DMS153 (cell line): ENCODE data around the gene PLEKHN1.
"Not testable (repeated sequence)": the region's sequence is repeated elsewhere in the genome, so short reads cannot be mapped to it uniquely, and the experiment has no call there.

Experiments used
- DNase-seq: peaks from one replicate; lab custom pipeline; 2025; lab: John Stamatoyannopoulos, UW

PLEKHN1 gene

GRCh38 chr1:1013105-1013921 is 47.0 kb downstream of the PLEKHN1 start, which contains the start of gene ISG15:
Gene ISG15 (plus strand): TSS chr1:1013497. CDS start chr1:1013574, 77 bp downstream.
- peak; percentile 82 for DNase-seq

DNA sequence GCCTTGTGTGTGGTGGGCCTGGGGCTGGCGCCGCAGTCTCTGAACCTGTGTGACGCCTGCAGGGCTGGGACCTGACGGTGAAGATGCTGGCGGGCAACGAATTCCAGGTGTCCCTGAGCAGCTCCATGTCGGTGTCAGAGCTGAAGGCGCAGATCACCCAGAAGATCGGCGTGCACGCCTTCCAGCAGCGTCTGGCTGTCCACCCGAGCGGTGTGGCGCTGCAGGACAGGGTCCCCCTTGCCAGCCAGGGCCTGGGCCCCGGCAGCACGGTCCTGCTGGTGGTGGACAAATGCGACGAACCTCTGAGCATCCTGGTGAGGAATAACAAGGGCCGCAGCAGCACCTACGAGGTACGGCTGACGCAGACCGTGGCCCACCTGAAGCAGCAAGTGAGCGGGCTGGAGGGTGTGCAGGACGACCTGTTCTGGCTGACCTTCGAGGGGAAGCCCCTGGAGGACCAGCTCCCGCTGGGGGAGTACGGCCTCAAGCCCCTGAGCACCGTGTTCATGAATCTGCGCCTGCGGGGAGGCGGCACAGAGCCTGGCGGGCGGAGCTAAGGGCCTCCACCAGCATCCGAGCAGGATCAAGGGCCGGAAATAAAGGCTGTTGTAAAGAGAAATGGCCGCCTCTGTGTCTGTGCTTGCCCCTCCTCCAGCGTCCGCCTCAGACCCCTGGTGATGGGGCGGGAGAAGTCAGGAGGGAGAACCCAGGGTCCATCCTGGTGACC is 47.8 kb downstream of the PLEKHN1 start:
- peak; percentile 72 for DNase-seq

GRCh38 chr1:1014799-1015681 is 48.8 kb downstream of the PLEKHN1 start:
- no peak for DNase-seq

DNA sequence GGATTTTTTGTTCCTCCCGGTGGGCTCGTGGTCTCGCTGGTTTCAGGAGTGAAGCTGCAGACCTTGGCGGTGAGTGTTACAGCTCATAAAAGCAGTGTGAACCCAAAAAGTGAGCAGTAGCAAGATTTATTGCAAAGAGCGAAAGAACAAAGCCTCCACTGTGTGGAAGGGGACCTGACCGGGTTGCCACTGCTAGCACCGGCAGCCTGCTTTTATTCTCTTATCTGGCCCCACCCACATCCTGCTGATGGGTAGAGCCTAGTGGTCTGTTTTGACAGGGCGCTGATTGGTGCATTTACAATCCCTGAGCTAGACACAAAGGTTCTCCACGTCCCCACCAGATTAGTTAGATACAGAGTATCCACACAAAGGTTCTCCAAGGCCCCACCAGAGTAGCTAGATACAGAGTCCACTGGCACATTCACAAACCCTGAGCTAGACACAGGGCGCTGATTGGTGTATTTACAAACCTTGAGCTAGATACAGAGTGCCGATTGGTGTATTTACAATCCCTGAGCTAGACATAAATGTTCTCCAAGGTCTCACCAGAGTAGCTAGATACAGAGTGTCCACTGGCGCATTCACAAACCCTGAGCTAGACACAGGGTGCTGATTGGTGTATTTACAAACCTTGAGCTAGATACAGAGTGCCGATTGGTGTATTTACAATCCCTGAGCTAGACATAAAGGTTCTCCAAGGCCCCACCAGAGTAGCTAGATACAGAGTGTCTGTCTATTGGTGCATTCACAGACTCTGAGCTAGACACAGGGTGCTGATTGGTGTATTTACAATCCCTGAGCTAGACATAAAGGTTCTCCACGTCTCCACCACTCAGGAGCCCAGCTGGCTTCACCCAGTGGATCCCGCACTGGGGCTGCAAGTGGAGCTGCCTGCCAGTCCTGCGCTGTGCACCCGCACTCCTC is 51.4 kb downstream of the PLEKHN1 start:
- DNase-seq, result not testable (repeated sequence)

GRCh38 chr1:1018321-1018685 is 52.0 kb downstream of the PLEKHN1 start:
- not testable (repeated sequence) for DNase-seq

DNA sequence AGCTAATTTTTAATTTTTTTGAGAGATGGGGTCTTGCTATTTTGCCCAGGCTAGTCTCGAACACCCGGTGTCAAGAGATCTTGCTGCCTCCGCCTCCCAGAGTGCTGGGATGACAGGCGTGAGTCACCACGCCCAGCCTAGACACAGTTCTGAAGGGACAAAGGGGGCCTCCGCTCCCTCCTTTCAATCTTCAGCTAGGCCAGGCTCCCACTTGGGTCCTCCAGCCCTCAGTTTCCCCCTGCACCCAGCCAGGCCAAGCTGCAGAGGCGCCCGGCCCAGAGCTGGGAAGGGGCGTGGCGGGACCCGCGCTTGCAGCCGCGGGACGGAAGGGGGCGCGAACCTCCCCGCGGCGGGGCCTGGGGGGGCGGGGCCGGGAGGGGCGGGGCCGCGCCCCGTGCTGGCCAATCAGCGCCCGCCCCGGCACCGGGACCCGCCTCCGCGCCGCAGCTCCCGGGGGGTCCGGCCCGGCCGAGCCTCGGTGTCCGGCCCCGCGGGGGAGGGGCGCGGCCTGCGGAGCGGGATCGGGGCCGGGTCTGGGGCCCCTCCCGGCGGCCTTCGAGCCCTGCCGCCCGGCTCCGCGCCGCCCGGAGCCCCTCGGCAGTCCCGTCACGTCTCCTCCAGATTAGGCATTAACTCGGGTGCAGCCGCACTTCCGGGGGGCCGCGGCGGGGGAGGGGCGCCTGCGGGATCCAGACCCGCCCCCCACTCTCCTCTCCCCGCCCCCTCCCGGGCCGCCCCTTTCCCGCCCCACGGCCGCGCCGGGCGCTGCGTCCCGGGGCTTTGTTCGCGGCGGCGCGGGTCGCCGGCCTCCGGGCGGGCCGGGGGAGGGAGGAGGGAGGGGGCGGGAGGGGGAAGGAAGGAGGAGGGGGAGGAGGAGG is 53.1 kb downstream of the PLEKHN1 start:
- DNase-seq, result peak; percentile 70

DNA sequence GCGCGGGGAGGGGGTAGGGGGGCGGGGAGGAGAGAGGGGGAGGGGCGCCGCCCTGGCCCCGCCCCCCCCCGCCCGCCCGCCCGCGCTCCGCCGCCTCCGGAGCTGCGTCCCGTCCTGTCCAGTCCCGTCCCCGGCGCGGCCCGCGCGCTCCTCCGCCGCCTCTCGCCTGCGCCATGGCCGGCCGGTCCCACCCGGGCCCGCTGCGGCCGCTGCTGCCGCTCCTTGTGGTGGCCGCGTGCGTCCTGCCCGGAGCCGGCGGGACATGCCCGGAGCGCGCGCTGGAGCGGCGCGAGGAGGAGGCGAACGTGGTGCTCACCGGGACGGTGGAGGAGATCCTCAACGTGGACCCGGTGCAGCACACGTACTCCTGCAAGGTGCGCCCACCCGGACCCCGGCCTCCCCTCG is 53.7 kb downstream of the PLEKHN1 start, which contains the start of gene AGRN:
Gene AGRN, plus strand, starts transcription at position 121 of the 405 bp plus-strand sequence. Its CDS starts 53 bp downstream, at position 174.
- no peak for DNase-seq

DNA sequence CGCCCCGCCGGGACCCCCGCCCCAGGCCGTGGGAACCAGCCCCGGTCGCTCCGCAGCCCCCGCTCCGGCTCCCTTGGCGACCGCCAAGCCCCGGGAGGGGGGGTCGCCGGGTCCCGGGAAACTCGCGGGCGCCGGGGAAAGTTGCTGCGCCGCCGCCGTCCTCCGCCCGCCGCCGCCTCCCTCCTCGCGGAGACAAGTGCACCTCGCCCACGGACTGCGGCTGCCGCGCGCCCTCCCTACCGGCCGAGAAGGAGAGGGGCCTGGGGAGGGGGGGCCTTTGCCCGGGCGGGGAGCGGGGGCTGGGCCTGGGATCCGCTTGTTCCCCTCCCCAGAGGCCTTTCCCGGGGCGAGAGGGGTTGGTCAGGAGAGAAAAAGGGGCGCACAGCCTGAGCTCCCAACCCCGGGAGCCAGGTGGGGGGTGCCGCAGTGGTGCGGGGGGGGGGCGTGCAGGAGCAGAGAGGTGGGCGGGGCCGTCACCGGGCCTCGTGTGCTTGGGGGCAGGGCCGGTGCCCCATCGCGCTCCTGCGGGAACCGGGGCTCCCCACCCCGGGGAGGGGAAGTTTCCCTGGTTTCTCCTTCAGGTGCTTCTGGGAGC is 54.2 kb downstream of the PLEKHN1 start:
- DNase-seq, result no peak

DNA sequence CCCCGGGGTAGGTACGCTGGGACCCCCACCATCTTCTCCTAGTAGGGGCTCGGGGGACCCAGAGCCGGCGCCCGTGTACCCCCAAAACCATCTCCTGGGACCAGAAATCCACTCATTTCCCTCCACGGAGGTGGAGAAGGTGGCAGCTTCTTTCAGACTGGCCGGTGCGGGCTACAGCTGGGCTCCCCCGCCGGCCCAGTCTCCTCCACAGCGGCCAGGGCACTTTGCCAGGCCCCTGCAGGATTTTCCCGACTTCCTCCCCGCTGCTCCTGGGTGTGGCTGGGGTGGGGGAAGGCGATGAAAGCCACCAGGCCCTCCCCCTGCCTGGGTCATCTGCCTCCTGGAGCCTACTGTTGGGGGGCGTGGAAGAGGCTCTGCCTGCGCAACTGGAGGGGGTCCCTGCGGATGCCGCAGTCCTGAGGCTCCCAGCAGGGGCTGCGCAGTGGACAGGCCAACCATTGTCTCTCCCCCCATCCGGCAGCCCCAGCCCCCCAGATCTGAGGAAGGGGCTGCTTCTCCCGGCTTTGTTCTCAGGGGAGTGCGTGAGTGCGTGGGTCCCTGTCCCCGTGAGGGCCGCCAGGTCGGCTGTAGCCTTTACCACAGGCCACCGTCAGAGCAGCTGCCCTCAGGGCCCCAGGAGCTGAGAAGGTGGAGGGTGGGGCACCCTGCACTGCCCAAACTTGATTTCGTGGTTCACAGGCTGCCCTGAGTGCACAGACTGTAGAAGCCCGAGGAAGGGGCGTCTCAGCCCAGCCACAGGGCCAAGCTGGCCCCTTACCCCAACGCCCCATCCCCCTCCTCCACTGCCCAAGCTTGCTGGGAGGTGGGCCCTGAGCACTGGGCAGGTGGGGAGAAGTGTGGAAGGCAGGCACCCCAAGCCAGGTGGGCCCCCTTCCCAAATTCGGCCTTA is 55.0 kb downstream of the PLEKHN1 start:
- peak; percentile 64 for DNase-seq

DNA sequence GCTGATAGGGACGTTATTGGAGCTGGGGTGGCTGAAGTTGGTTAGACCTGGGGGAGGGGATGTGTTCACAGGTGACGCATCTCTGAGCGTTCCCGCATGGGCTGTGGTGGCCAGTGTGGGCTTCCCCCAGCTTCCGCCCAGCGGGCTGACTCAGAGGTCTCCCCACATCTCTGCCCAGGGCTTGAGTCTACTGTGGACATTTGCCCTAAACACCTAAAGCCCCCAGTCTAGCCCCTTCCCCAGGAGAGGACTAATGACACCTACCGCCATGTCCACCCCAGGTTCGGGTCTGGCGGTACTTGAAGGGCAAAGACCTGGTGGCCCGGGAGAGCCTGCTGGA is 55.6 kb downstream of the PLEKHN1 start:
- no peak for DNase-seq

DNA sequence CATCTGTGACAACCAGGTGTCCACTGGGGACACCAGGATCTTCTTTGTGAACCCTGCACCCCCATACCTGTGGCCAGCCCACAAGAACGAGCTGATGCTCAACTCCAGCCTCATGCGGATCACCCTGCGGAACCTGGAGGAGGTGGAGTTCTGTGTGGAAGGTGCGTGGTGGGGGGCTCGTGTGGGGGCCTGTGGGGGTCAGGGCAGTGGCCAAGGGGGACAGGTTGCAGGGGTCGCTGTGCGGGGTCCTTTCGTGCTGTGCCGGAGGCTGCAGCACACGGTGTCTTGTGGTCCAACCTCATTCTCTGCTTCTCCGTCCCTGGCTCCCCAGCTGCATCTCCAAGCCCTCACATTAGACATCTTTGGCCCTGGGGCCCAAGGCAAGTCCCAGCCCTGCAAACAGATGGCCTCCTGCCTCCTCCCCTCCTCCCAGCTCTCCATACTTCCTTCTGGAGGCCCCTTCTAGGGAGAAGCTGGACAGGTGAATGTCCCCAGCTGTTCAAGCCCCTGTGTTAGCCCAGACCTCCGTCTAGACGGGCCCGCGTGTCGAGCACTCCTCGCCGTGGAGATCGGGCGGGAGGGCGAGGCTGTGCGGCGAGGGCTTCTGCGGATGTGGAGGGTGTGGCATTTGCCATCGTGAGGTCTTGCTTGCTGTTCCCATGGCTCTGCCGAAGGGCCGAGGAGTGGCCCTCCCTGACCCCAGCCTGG is 56.2 kb downstream of the PLEKHN1 start:
- DNase-seq, result no peak

GRCh38 chr1:1023700-1024099 is 57.4 kb downstream of the PLEKHN1 start:
- no peak for DNase-seq

GRCh38 chr1:1024149-1024770 is 58.0 kb downstream of the PLEKHN1 start:
- DNase-seq, result no peak

- no peak for DNase-seq
Measured at GRCh38 chr1:1024771-1025699, 58.8 kb downstream of the PLEKHN1 start.
